Measurements from ENCODE around the gene CASK.
"Not testable (repeated sequence)": the region's sequence is repeated elsewhere in the genome, so short reads cannot be mapped to it uniquely, and the experiment has no call there.

The CASK gene

GRCh38 chrX:41653125-41653524 lies 270.2 kb downstream of the CASK start:
- no peak for DNase-seq (ENCODE audit: low read depth in 4 of 4, low spot score in 1 of 4)

GRCh38 chrX:41646201-41646600 lies 277.2 kb downstream of the CASK start:
- DNase-seq (ENCODE audit: low read depth in 4 of 4, low spot score in 1 of 4) = not testable (repeated sequence)

- no peak for DNase-seq (ENCODE audit: low read depth in 4 of 4, low spot score in 1 of 4)
These were observed 289.1 kb downstream of the CASK start for GRCh38 chrX:41634284-41634683.

- no peak for DNase-seq (ENCODE audit: low read depth in 4 of 4, low spot score in 1 of 4)
These were observed 293.3 kb downstream of the CASK start for GRCh38 chrX:41630091-41630490.

- no peak for DNase-seq (ENCODE audit: low read depth in 4 of 4, low spot score in 1 of 4)
These were observed 293.8 kb downstream of the CASK start for GRCh38 chrX:41629539-41629938.

- DNase-seq (ENCODE audit: low read depth in 4 of 4, low spot score in 1 of 4) = no peak
These were observed 302.1 kb downstream of the CASK start for GRCh38 chrX:41621222-41621723.

- no peak for DNase-seq (ENCODE audit: low read depth in 4 of 4, low spot score in 1 of 4)
These were observed 304.1 kb downstream of the CASK start for GRCh38 chrX:41619221-41619620.

GRCh38 chrX:41616935-41617334 lies 306.4 kb downstream of the CASK start:
- no peak for DNase-seq (ENCODE audit: low read depth in 4 of 4, low spot score in 1 of 4)

- DNase-seq (ENCODE audit: low read depth in 4 of 4, low spot score in 1 of 4) = no peak
These were observed 307.1 kb downstream of the CASK start for GRCh38 chrX:41616255-41616654.

- no peak for DNase-seq (ENCODE audit: low read depth in 4 of 4, low spot score in 1 of 4)
These were observed 315.1 kb downstream of the CASK start for GRCh38 chrX:41608244-41608643.

GRCh38 chrX:41607264-41607832 lies 316.0 kb downstream of the CASK start:
- no peak for DNase-seq (ENCODE audit: low read depth in 4 of 4, low spot score in 1 of 4)

- DNase-seq (ENCODE audit: low read depth in 4 of 4, low spot score in 1 of 4) = not testable (repeated sequence)
These were observed 317.3 kb downstream of the CASK start for GRCh38 chrX:41606057-41606456.

GRCh38 chrX:41604766-41605543 lies 318.4 kb downstream of the CASK start:
- no peak for DNase-seq (ENCODE audit: low read depth in 4 of 4, low spot score in 1 of 4)

GRCh38 chrX:41604177-41604576 lies 319.2 kb downstream of the CASK start:
- DNase-seq (ENCODE audit: low read depth in 4 of 4, low spot score in 1 of 4) = no peak

GRCh38 chrX:41603596-41603995 lies 319.8 kb downstream of the CASK start:
- DNase-seq (ENCODE audit: low read depth in 4 of 4, low spot score in 1 of 4) = no peak

- no peak for DNase-seq (ENCODE audit: low read depth in 4 of 4, low spot score in 1 of 4)
These were observed 320.5 kb downstream of the CASK start for GRCh38 chrX:41602816-41603345.

- DNase-seq (ENCODE audit: low read depth in 4 of 4, low spot score in 1 of 4) = no peak
These were observed 323.1 kb downstream of the CASK start for GRCh38 chrX:41600291-41600690.

GRCh38 chrX:41599507-41599906 lies 323.8 kb downstream of the CASK start:
- no peak for DNase-seq (ENCODE audit: low read depth in 4 of 4, low spot score in 1 of 4)

- no peak for DNase-seq (ENCODE audit: low read depth in 4 of 4, low spot score in 1 of 4)
These were observed 326.8 kb downstream of the CASK start for GRCh38 chrX:41596596-41596995.

- DNase-seq (ENCODE audit: low read depth in 4 of 4, low spot score in 1 of 4) = no peak
These were observed 328.7 kb downstream of the CASK start for GRCh38 chrX:41594634-41595033.

GRCh38 chrX:41591906-41592305 lies 331.4 kb downstream of the CASK start:
- no peak for DNase-seq (ENCODE audit: low read depth in 4 of 4, low spot score in 1 of 4)

GRCh38 chrX:41590641-41591040 lies 332.7 kb downstream of the CASK start:
- no peak for DNase-seq (ENCODE audit: low read depth in 4 of 4, low spot score in 1 of 4)

Measured in stimulated activated CD4-positive, alpha-beta T cell treated with anti-CD3 and anti-CD28 coated beads, Interleukin-1b, Interleukin-23, amount 100 ng/mL, for 24 hours (primary cell).